Erythroblast (primary cell): ENCODE results near the gene LRRC73.

ENCODE experiments used
- GATA1 ChIP-seq: IDR thresholded peaks from 2 replicates; pipeline ENCODE4 v1.6.1; 2011; ENCODE audit warnings: low read depth, mild to moderate bottlenecking, control low read depth, low read length, moderate library complexity
- POLR2A ChIP-seq: IDR thresholded peaks from 2 replicates; pipeline ENCODE4 v1.6.1; 2011; ENCODE audit warnings: mild to moderate bottlenecking, low read length

DNA sequence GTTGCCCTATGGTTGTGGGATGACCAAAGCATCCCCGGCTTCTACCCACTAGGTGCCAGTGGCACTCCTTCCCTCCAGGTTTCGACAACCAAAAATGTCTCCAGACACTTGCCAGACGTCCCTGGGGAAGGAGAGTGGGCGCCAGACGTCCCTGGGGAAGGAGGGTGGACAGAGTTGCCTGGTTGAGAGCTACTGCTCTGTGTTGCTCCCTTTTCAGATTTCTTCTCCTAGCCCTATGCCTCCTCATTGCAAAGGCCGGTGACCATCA lies 13.1 kb downstream of the LRRC73 start:
- TF ChIP-seq POLR2A, result no peak
- TF ChIP-seq GATA1, result no peak
